HG02938 (cell line): Measurements from ENCODE around the gene TFCP2L1.
"Not testable (repeated sequence)": the region's sequence is repeated elsewhere in the genome, so short reads cannot be mapped to it uniquely, and the experiment has no call there.

ENCODE experiments used
- ATAC-seq: cut with Tn5 transposase; IDR thresholded peaks from one replicate; pipeline ENCODE4 v1.9.1; 2021; ENCODE audit warnings: mild to moderate bottlenecking, moderate library complexity; ENCODE audit not compliant: unreplicated experiment

Gene TFCP2L1, protein sequence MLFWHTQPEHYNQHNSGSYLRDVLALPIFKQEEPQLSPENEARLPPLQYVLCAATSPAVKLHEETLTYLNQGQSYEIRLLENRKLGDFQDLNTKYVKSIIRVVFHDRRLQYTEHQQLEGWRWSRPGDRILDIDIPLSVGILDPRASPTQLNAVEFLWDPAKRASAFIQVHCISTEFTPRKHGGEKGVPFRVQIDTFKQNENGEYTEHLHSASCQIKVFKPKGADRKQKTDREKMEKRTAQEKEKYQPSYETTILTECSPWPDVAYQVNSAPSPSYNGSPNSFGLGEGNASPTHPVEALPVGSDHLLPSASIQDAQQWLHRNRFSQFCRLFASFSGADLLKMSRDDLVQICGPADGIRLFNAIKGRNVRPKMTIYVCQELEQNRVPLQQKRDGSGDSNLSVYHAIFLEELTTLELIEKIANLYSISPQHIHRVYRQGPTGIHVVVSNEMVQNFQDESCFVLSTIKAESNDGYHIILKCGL

DNA sequence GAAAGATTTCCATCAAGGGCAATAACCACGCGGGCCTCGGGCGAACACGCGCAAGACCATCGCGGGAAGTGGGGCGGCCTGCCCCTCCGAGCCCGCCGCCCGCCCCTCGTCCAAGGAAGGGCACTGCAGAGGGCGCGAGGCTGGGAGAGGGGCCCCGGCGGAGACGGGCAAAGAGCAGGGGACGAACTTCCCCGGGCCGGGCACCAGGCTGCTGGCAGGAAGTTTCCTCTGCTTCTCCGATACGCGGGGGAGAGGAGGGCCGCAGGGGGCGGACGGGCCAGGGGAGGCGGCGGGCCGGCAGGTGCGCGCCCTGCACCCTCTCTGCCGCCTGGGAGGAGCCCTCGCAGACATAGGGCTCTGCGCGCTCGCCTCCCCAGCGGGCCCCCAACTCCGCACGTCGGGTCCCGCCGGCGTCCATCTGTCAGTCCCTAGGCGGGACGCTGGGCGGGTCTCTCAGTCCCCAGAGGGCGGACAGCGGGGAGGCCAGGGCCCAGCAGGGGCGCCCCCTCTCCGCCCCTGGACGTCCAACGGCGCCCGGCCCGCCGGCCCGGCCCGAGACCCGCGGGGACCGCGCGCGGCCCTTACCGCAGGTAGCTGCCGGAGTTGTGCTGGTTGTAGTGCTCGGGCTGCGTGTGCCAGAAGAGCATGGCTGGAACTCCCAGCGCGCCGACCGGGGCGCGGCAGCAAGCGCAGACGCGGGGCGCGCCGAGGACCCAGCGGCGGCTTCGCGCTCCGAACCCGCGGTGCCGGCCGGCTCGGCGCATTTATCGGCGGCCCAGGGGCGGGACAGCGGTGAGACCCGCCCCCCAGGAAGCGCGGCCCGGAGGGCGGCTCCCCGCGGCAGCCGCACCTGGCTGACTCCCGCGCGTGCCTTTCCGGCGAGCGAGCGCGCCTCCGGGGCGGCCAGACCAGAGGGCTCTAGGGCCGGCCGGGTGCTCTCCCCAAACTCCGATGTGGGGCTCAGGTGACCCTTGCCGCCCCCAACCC is at the start of gene TFCP2L1:
Gene TFCP2L1, minus strand, starts transcription at position 740 of the 987 bp plus-strand sequence. Its CDS starts 93 bp downstream, at position 647.
- ATAC-seq, result no peak

DNA sequence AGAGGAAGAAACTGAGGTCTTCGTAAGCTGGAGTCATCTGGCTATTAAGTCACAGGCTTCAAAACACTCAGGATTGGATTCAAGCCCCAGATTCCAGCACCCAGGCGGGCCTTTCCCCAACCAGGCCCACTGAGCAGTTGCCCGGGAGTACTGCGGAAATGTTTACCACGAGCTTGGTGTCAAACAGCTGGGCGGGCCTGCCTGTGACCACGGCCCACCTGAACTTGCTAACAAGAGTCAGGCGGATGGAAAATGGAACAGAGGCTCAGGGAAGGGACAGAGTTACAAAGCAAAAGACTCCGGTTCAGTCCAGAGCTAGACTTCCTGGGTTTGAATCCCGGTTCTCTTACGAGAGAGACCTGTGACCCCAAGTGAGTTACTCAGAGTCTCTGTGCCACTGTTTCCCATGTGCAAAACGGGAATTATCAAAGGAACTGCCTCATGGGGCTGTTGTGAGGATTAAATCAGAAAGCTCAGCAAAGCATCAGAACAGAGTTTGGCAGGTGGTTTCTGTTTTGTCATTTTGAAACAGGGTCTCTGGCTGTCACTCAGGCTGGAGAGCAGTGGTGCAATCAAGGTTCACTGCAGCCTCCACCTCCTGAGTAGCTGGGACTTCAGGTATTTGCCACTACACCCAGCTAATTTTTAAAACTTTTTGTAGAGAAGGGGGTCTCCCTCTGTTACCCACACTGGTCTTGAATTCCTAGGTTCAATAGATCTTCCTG is 49.0 kb upstream of the TFCP2L1 start:
- ATAC-seq, result peak; percentile 87

DNA sequence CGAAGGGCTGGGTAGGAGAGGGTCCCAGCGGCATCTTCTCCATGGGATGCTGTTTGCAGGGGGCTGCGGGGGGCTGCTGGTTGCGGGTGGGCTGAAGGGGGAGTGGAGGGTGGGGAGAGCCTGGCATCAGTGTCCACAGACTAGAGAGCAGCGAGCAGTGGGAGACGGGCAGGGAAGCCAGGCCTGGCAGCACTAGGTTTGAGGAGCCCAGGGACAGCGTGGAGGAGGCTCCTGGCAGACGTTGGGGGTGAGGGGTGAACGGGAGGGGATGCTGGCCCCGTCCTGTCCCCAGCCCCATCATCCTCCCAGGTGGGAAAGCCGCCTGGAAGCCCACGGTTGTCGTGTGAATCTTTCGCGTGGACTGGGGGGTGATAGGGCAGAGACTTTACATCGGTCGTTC is 48.2 kb upstream of the TFCP2L1 start:
- no peak for ATAC-seq

DNA sequence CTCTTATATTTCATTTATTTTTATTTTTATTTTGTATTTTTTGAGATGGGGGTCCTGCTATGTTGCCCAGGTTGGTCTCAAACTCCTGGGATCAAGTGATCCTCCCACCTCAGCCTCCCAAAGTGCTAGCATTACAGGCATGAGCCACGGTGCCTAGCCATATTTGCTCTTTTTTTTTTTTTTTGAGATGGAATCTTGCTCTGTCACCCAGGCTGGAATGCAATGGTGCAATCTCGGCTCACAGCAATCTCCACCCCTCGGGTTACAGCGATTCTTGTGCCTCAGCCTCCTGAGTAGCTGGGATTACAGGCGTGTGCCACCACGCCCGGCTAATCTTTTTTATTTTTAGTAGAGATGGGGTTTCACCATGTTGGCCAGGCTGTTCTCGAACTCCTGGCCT is 46.3 kb upstream of the TFCP2L1 start:
- not testable (repeated sequence) for ATAC-seq

DNA sequence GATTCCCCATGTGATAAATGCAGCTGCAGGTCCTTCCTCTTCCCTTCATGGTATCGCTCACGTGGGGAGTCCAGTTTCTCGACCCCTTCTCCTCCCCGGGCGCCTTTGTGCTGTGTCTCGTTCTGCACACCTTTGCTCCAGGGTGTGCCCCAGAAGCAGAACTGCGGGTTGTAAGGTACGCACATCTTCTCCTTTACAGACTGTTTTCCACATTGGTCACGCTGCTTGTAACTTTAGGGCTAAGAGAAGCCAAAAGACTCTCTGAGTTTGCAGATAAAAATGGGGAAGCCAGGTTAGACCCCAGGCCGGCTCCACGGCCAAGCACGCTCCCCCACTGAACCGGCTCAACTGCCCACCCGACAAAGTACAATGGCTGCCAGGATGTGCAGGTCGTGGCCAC is 45.9 kb upstream of the TFCP2L1 start:
- ATAC-seq, result no peak

DNA sequence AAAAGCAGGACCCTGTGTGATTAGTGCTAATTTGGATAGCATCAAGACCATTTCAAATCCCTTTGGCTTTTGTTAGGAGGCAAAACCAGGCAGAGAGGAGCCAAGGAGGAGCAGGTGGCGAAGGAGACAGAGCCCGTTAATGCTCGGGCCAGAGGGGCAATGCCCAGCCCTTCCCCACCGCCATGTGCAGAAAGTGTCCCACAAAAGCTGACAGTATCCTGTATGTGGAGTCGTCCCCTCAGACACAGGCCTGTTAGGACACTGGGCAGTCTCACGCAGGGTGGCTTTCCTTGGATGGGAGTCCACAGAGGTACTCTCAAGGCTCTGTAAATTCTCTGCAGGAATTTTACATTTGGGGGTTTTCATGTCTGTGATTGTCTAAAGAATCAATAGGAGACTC is 44.8 kb upstream of the TFCP2L1 start:
- no peak for ATAC-seq

DNA sequence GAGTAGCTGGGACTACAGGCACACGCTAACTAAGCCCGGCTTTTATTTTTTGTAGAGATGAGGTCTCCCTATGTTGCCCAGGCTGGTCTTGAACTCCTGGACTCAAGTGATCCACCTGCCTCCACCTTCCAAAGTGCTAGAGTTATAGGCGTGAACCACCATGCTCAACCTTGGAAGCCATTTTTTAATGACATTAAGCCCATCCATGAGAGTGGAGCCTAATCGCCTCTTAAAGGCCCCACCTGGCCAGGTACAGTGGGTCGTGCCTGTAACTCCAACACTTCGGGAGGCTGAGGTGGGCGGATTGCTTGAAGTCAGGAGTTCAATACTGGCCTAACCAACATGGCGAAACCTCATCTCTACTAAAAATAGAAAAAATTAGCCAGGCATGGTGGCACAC is 41.6 kb upstream of the TFCP2L1 start:
- ATAC-seq, result no peak

DNA sequence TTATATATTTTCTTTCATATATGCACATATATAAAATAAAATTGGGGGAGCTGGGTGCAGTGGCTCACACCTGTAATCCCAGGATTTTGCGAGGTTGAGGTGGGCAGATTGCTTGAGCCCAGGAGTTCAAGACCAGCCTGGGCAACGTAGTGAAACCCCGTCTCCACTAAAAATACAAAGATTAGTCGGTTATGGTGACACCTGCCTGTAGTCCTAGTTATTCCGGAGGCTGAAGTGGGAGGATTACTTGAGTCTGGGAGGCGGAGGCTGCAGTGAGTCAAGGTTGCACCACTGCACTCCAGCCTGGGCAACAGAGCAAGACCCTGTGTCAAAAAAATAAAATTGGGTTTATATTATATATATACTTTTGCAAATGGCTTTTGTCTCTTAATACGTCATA is 39.6 kb upstream of the TFCP2L1 start:
- ATAC-seq, result no peak

DNA sequence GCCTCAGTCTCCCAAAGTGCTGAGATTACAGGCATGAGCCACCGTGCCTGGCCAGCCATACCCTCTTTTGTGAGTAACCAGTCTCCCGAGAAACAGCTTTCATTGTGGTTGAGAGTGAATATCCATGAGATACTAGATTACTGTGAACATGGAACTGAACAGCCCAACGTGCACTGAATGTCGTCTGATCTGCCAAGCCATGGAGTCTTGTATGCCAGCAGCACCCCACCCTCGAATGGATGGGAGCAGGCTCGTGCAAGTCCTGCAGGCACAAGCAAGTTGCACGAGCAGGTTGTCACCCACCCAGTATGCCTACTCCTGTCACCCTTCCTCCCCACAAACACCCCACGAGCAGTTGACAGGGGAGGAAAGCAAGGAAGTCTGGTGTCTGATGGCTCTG is 36.5 kb upstream of the TFCP2L1 start:
- no peak for ATAC-seq

DNA sequence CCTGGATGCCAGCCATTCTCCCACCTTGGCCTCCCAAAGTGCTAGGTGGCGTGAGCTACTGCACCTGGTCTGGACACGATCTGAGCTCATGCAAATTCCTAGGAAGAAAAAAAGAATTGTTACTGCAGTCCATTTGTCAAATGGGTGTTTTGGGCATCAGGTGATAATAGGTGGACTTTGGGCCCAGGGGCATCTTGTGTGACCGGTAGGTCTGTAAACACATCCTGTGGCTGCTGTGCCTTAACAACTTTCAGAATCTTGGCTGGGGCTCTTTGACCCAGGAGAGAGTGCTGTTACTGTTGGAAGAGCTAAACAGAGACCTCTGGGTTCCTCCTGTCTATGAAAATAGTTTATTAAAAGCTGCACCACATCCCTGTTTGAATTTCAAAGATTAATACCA is 34.9 kb upstream of the TFCP2L1 start:
- ATAC-seq, result no peak

DNA sequence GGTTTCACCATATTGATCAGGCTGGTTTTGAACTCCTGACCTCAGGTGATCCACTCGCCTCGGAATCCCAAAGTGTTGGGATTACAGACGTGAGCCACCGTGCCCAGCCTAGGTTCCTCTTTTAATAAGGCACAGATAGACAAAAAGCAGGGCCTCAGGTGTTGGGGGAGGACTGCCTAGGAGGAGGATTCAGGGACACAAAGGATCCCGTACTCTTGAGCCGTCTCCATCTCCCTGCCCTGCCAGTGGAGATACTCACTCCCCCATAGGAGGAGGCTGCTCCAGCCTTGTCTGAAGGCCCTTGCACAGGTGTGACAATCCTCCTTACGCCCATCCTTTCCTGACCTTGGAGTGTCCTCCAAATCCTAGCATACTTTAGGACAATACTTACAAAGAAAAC is 32.0 kb upstream of the TFCP2L1 start:
- ATAC-seq, result no peak

DNA sequence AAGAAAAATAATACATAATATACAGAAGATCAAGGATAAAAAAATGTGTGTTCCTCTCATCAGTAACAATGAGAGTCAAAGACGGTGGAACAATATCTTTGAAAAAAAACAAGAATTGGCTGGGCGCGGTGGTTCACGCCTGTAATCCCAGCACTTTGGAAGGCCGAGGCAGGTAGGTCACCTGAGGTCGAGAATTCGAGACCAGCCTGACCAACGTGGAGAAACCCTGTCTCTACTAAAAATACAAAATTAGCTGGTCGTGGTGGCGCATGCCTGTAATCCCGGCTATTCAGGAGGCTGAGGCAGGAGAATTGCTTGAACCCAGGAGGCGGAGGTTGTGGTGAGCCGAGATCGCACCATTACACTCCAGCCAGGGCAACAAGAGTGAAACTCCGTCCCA is 28.7 kb upstream of the TFCP2L1 start:
- not testable (repeated sequence) for ATAC-seq

DNA sequence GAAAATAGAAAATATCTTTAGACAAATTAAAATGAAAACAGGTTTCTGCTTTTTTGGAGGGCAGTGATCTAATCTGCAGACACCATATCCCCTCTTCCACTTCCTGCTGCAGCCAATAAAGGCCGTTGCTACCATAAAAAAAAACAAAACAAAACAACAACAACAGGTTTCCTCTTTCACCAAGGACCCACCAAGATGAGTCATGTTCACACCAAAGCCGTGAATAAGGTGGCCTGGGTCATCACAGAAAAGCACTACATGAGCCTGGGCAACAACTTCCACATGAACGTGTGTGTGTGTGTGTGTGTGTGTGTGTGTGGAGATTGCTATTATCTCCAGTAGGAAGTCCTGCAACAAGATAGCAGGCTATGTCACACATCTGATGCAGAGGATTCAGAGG is 24.8 kb upstream of the TFCP2L1 start:
- ATAC-seq, result peak; percentile 95

DNA sequence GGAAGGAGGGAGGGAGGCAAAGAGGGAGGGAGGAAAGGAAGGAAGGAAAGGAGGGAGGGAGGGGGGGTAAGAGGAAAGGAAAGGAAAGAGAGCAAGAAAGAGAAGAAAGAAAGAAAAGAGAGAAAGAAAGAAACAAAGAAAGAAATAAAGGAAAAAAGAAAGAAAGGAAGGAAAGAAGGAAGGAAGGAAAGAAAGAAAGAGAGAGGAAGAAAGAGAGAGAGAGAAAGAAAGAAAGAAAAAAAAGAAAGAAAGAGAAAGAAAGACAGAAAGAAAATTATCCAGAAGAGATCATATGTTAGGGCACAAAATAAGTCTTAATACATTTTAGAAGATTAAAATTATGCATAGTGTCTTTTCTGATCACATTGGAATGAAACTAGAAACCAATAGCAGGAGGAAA is 24.3 kb upstream of the TFCP2L1 start:
- no peak for ATAC-seq

DNA sequence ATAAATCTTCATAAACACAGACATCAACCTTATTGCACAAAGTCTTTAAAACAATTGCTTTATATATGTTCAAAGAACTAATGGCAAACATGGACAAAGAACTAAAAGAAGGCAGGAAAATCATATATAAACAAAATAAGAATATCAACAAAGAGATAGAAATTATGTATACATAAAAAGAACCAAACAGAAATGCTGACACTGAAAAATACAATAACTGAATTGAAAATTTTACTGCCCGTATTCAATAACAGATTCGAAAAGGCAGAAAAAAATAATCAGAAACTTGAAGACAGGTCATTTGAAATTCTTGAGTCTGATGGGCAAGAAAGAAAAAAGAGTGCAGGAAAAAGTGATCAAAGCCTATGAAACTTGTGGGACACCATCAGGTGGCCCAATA is 22.0 kb upstream of the TFCP2L1 start:
- no peak for ATAC-seq

DNA sequence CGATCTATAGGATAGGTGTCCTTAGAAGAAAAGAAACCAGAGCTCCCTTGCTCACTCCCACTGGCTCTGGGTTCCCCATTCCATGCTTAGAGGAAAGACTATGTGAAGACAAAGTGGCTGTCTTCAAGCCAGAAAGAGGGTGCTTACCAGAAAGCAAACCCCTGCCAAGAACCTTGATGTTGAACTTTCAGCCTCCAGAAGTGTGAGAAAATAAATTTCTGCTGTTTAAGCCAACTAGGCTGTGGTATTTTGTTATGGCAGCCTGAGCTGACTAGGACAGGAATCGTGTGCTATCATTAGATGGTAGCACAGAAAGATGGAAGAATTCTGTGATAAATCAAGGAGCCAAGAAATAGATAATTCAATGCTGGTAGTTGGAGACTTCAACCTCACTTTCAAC is 19.9 kb upstream of the TFCP2L1 start:
- no peak for ATAC-seq

DNA sequence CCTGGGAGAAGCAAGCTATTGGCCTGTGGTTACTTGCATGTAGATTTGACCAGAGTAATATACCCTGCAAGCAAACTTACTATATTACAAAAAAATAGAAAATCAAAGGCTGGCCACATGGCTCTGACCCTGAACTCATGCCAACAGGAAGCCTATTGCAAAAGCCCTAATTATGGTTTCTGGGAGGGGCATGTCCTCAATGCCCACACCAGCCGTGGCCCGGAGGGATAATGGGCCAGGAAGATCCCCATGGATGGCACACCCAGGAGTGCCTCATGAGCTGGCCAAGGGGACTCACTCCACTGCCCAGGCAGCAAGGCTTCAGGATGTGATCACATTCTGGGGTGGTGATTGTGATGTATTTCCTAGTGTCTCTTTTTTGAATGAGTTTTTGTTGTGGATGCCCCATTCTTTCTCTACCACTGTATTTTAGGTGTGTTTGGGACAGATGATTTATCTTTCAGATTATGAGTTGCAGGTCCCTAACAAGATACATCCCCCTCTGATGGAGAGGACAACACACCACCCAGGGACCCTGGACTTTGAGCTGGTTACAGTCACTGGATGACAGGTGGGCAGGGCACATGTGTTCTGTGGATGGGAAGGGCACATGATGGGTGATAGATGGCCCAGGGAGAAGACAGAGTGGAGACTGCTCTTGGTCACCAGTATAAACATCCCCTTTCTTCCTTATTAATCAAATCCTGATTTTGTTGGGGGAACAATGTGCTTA is 18.7 kb upstream of the TFCP2L1 start:
- no peak for ATAC-seq

DNA sequence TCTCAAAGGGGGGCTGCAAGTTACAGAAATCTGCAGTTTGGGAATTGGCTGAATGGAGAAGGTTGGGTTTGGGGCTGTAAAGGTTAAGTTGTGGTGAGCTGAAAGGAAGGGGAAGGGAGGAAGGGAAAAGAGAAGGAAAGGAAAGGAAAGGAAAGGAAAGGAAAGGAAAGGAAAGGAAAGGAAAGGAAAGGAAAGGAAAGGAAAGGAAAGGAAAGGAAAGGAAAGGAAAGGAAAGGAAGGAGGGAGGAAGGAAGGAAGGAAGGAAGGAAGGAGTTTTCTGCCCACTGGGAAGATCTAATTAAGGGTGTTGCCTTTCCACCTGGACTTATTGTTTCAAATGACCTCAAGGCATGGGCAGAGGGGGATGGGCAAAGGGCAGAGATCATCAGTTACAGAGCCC is 16.2 kb upstream of the TFCP2L1 start:
- ATAC-seq, result not testable (repeated sequence)

DNA sequence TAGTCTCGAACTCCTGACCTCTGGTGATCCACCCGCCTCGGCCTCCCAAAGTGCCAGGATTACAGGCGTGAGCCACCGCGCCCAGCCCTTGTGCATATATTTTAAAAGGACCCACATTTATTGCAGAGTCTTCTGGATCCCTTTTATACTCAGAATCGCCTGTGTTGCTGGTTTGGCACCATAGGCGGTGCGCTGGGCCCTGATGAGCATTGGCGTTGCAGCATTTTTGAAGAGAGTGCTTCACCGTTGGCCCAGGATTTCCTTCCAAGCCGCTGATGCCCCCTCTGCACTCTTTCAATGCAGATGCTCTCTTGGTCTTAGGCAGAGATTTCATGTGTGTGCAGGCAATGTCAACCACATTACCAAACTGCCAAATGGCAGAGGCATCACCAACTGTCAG is 13.5 kb upstream of the TFCP2L1 start:
- ATAC-seq, result no peak

DNA sequence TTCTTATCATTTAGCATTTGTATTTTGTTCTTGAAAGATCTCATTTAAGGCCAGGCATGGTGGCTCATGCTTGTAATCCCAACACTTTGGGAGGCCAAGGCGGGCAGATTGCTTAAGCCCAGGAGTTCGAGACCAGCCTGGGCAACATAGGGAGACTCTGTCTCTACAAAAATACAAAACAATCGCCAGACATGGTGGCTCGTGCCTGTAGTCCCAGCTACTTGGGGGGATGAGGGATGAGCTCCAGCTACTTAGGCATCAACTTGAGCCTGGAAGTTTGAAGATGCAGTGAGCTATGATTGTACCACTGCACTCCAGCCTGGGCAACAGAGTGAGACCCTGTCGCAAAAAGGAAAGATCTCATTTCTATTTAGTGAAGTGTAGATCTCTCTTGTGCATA is 12.9 kb upstream of the TFCP2L1 start:
- ATAC-seq, result not testable (repeated sequence)
